A673 (cell line): ENCODE results near the gene OR51A2.

ENCODE experiments used
- CTCF ChIP-seq: fragments of 300-800, 200-600 bp; sonication (generic); conservative IDR thresholded peaks from 2 replicates; pipeline ENCODE4 v1.5.1; 2017; ENCODE audit warnings: low read depth, mild to moderate bottlenecking, antibody characterized with exemption, low read length, moderate library complexity, mixed read lengths
- EZH2 ChIP-seq: fragments of 200-600 bp; sonication (generic); IDR thresholded peaks from 2 replicates; pipeline ENCODE4 v1.6.1; 2017; ENCODE audit warnings: borderline replicate concordance, low read depth, mild to moderate bottlenecking, mixed read lengths, antibody characterized with exemption, low read length; ENCODE audit not compliant: poor library complexity, severe bottlenecking

- TF ChIP-seq CTCF (no peak), EZH2 (no peak)
Observed at GRCh38 chr11:4962816-4963215, 7.3 kb upstream of the OR51A2 start.
